GM23338 (cell line): ENCODE results near the gene CFHR1.

Experiments used
- CTCF ChIP-seq, 2 experiments: fragments of 200-600 bp in 1 of 2; sonication (generic) in 1 of 2; conservative IDR thresholded peaks; 2 replicates each; pipeline versions ENCODE4 v1.5.1 to v1.6.1; 2016 to 2017; ENCODE audit warnings: antibody characterized with exemption in 2 of 2, low read depth in 2 of 2, mild to moderate bottlenecking in 2 of 2, moderate library complexity in 1 of 2
- POLR2AphosphoS5 ChIP-seq: IDR thresholded peaks from 2 replicates; pipeline ENCODE4 v1.6.1; 2016; ENCODE audit warnings: antibody characterized with exemption, low read depth

GRCh38 chr1:196858811-196859210 is 39.3 kb downstream of the CFHR1 start:
- TF ChIP-seq CTCF (conservative IDR thresholded peaks at IDR 0.05; ENCODE audit: low read depth in 2 of 2) (no peak), POLR2AphosphoS5 (no peak)
